H9 (cell line): ENCODE measurements around the gene PRADC1. TPM values are rescaled to one million over a fixed set of nuclear protein-coding genes. Genes with fewer than 3 reads are reported as not detected.
A peak's percentile ranks its signal among the peaks of the same experiment; 100 is the strongest.

ENCODE experiments used
- DNase-seq: peaks from one replicate; pipeline ENCODE4 v3.0.0-alpha.2; 2017
- H2AFZ ChIP-seq: one replicate; pipeline ENCODE4 v1.6.1; 2013; ENCODE audit warnings: mild to moderate bottlenecking, low read length, control low read depth, moderate library complexity
- H2AK5ac ChIP-seq: 2 replicates; pipeline ENCODE4 v1.6.1; 2013; ENCODE audit warnings: low read length, control low read depth, mixed read lengths; ENCODE audit not compliant: insufficient read length
- H2BK120ac ChIP-seq: one replicate; pipeline ENCODE4 v1.6.1; 2013; ENCODE audit warnings: low read depth, mild to moderate bottlenecking, low read length, control low read depth, inconsistent platforms; ENCODE audit not compliant: poor library complexity, severe bottlenecking
- H2BK12ac ChIP-seq: 2 replicates; pipeline ENCODE4 v1.6.1; 2013; ENCODE audit warnings: low read length, control low read depth, mixed read lengths, low read depth; ENCODE audit not compliant: insufficient read length
- H2BK15ac ChIP-seq: 2 replicates; pipeline ENCODE4 v1.6.1; 2013; ENCODE audit warnings: low read depth, low read length, control low read depth
- H2BK20ac ChIP-seq: one replicate; pipeline ENCODE4 v1.6.1; 2013; ENCODE audit warnings: low read depth, mild to moderate bottlenecking, low read length, control low read depth, inconsistent platforms; ENCODE audit not compliant: poor library complexity, severe bottlenecking
- H2BK5ac ChIP-seq: 2 replicates; pipeline ENCODE4 v1.6.1; 2013; ENCODE audit warnings: low read length, control low read depth, mixed read lengths; ENCODE audit not compliant: insufficient read length
- H3K14ac ChIP-seq: 2 replicates; pipeline ENCODE4 v1.6.1; 2013; ENCODE audit warnings: low read length, control low read depth; ENCODE audit not compliant: insufficient read depth
- H3K18ac ChIP-seq: 2 replicates; pipeline ENCODE4 v1.6.1; 2013; ENCODE audit warnings: low read depth, mild to moderate bottlenecking, mixed read lengths, low read length, control low read depth; ENCODE audit not compliant: insufficient read length
- H3K23ac ChIP-seq: 2 replicates; pipeline ENCODE4 v1.6.1; 2013; ENCODE audit warnings: low read length, control low read depth, mixed read lengths, low read depth; ENCODE audit not compliant: insufficient read length
- H3K23me2 ChIP-seq: 2 replicates; pipeline ENCODE4 v1.6.1; 2013; ENCODE audit warnings: low read depth, mild to moderate bottlenecking, mixed read lengths, low read length, control low read depth; ENCODE audit not compliant: insufficient read length, poor library complexity, severe bottlenecking
- H3K27ac ChIP-seq: 2 replicates; pipeline ENCODE4 v1.5.1; 2013; ENCODE audit warnings: low read length, control low read depth, mixed read lengths, low read depth; ENCODE audit not compliant: insufficient read length
- H3K27me3 ChIP-seq: 2 replicates; pipeline ENCODE4 v1.6.1; 2013; ENCODE audit warnings: low read length, control low read depth, inconsistent platforms; ENCODE audit not compliant: insufficient read depth
- H3K4ac ChIP-seq: 2 replicates; pipeline ENCODE4 v1.6.1; 2013; ENCODE audit warnings: low read depth, mild to moderate bottlenecking, control low read depth, inconsistent platforms, low read length, moderate library complexity
- H3K4me1 ChIP-seq: 2 replicates; pipeline ENCODE4 v1.6.1; 2013; ENCODE audit warnings: low read length, control low read depth, inconsistent platforms; ENCODE audit not compliant: insufficient read depth
- H3K4me2 ChIP-seq: 2 replicates; pipeline ENCODE4 v1.6.1; 2013; ENCODE audit warnings: low read length, control low read depth, mixed read lengths; ENCODE audit not compliant: insufficient read length, insufficient read depth
- H3K56ac ChIP-seq: 2 replicates; pipeline ENCODE4 v1.6.1; 2013; ENCODE audit warnings: low read depth, mild to moderate bottlenecking, mixed read lengths, low read length, control low read depth; ENCODE audit not compliant: insufficient read length
- H3K79me1 ChIP-seq: 2 replicates; pipeline ENCODE4 v1.6.1; 2013; ENCODE audit warnings: low read depth, mild to moderate bottlenecking, moderate library complexity, low read length, control low read depth, inconsistent platforms; ENCODE audit not compliant: insufficient read depth, poor library complexity, severe bottlenecking
- H3K79me2 ChIP-seq: 2 replicates; pipeline ENCODE4 v1.6.1; 2013; ENCODE audit warnings: low read length, control low read depth, inconsistent platforms; ENCODE audit not compliant: insufficient read depth
- H3K9ac ChIP-seq: 2 replicates; pipeline ENCODE4 v1.6.1; 2013; ENCODE audit warnings: low read length, control low read depth, mixed read lengths; ENCODE audit not compliant: insufficient read length; ENCODE audit errors: extremely low read depth
- H3K9me3 ChIP-seq: one replicate; pipeline ENCODE4 v1.6.1; 2013; ENCODE audit warnings: low read depth, low read length, inconsistent platforms; ENCODE audit not compliant: control insufficient read depth
- H3T11ph ChIP-seq: one replicate; pipeline ENCODE4 v1.6.1; 2013; ENCODE audit warnings: mild to moderate bottlenecking, low read length, control low read depth, inconsistent platforms
- H4K20me1 ChIP-seq: one replicate; pipeline ENCODE4 v1.6.1; 2013; ENCODE audit not compliant: control insufficient read depth, insufficient read length, insufficient read depth
- H4K5ac ChIP-seq: 2 replicates; pipeline ENCODE4 v1.6.1; 2013; ENCODE audit warnings: low read depth, mild to moderate bottlenecking, mixed read lengths, low read length, control low read depth; ENCODE audit not compliant: insufficient read length
- H4K8ac ChIP-seq: replicated peaks from 2 replicates; pipeline ENCODE4 v1.6.1; 2013; ENCODE audit warnings: low read length, control low read depth, mixed read lengths, low read depth; ENCODE audit not compliant: insufficient read length
- H4K91ac ChIP-seq: 2 replicates; pipeline ENCODE4 v1.6.1; 2013; ENCODE audit warnings: low read depth, mild to moderate bottlenecking, moderate library complexity, mixed read lengths, low read length, control low read depth; ENCODE audit not compliant: insufficient read length
- H3K27ac Mint-ChIP-seq, 3 experiments: 2 replicates in 2 of 3; 3 replicates in 1 of 3; pipeline ENCODE4 v1.8.0; 2020 to 2021; ENCODE audit warnings: mixed read lengths in 3 of 3, mild to moderate bottlenecking in 1 of 3, moderate library complexity in 1 of 3
- H3K27me3 Mint-ChIP-seq: 2 replicates; pipeline ENCODE4 v1.8.0; 2021; ENCODE audit warnings: low read depth, mild to moderate bottlenecking, moderate library complexity, mixed read lengths
- H3K36me3 Mint-ChIP-seq, 3 experiments: 2 replicates in 2 of 3; 3 replicates in 1 of 3; pipeline ENCODE4 v1.8.0; 2020 to 2021; ENCODE audit warnings: low read depth in 3 of 3, mixed read lengths in 3 of 3; ENCODE audit not compliant: insufficient read depth in 1 of 3
- H3K4me1 Mint-ChIP-seq, 2 experiments: 2 replicates each; pipeline ENCODE4 v1.8.0; 2020; ENCODE audit warnings: mixed read lengths in 2 of 2
- H3K4me3 Mint-ChIP-seq, 2 experiments: 2 replicates in 1 of 2; 3 replicates in 1 of 2; pipeline ENCODE4 v1.8.0; 2020 to 2021; ENCODE audit warnings: mild to moderate bottlenecking in 2 of 2, mixed read lengths in 2 of 2, moderate library complexity in 1 of 2
- H3K9me3 Mint-ChIP-seq, 2 experiments: 2 replicates in 1 of 2; 3 replicates in 1 of 2; pipeline ENCODE4 v1.8.0; 2020; ENCODE audit warnings: mild to moderate bottlenecking in 2 of 2, mixed read lengths in 2 of 2, moderate library complexity in 1 of 2
- WGBS: extraction: QIAGEN DNeasy Blood & Tissue Kit; methylation state at CpG from one replicate; pipeline ENCODE4 v1.1.7; 2013; ENCODE audit warnings: missing lambda C conversion rate, low lambda C conversion rate, mixed read lengths; ENCODE audit not compliant: insufficient read length; ENCODE audit errors: extremely low coverage; 5-methylcytosine and 5-hydroxymethylcytosine counted together
- total RNA-seq: library from RNA; stranded (reverse); gene quantifications from 2 replicates; pipeline ENCODE4 v1.2.1, GENCODE V29; 2021
- TF ChIP-seq, protein P1 (sequence below): fragments of 200-600 bp; sonication (generic); conservative IDR thresholded peaks from 3 replicates; pipeline ENCODE4 v1.8.0; 2021; ENCODE audit warnings: antibody characterized with exemption, mild to moderate bottlenecking

The PRADC1 gene
- total RNA-seq, 1 experiment from 2014 or later: 9.6 TPM

DNA sequence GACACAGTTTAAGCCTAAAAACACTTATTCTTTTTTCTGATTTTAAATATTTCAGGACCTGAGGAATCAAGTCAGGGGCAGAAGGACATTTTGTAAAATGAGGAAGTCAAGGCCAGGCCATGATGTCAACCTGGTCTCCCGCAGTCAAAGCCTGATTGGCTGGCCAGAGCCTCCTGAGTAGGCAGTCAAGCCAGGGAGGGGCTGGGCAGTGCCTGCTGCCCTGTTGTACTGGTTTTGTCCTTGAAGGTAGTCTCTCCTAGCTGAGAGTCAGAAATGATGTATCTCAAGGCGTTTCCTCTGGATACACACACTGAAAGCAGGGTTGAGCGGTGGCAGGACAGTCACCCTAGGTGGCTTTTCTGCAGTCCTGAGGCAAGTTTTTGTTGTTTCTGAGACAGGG lies 20.9 kb upstream of the PRADC1 start:
- H3T11ph ChIP-seq: no peak overlapping the region
- H2BK12ac ChIP-seq: no peak overlapping the region
- H3K23me2 ChIP-seq: no peaks in the 10 kb centered on the region
- H3K27ac ChIP-seq: no peak overlapping the region
- no CpG with 5 or more reads among the region's 3 CpGs for WGBS
- H3K27me3 ChIP-seq: no peaks in the 10 kb centered on the region
- H3K14ac ChIP-seq: no peak overlapping the region
- H3K79me1 ChIP-seq: no peaks in the 10 kb centered on the region
- H3K9ac ChIP-seq: no peak overlapping the region
- no peaks in the 10 kb centered on the region for H4K20me1 ChIP-seq
- H3K36me3 Mint-ChIP-seq: peaks cover 36 to 61% (median 45%) of the 10 kb centered on the region in 3 experiments
- H2BK15ac ChIP-seq: no peak overlapping the region
- H3K4ac ChIP-seq: no peak overlapping the region
- no peak for DNase-seq
- no peak overlapping the region for H2BK5ac ChIP-seq
- no peak overlapping the region for H3K4me3 Mint-ChIP-seq
- H3K27me3 Mint-ChIP-seq: no peaks in the 10 kb centered on the region
- no peak overlapping the region for H4K91ac ChIP-seq
- no peak overlapping the region for H2AFZ ChIP-seq
- no peak overlapping the region for H2BK120ac ChIP-seq
- no peak overlapping the region for H2AK5ac ChIP-seq
- H3K23ac ChIP-seq: no peak overlapping the region
- H3K4me1 Mint-ChIP-seq: peaks cover 10 to 16% of the 10 kb centered on the region in 2 experiments
- TF ChIP-seq, protein P1, sequence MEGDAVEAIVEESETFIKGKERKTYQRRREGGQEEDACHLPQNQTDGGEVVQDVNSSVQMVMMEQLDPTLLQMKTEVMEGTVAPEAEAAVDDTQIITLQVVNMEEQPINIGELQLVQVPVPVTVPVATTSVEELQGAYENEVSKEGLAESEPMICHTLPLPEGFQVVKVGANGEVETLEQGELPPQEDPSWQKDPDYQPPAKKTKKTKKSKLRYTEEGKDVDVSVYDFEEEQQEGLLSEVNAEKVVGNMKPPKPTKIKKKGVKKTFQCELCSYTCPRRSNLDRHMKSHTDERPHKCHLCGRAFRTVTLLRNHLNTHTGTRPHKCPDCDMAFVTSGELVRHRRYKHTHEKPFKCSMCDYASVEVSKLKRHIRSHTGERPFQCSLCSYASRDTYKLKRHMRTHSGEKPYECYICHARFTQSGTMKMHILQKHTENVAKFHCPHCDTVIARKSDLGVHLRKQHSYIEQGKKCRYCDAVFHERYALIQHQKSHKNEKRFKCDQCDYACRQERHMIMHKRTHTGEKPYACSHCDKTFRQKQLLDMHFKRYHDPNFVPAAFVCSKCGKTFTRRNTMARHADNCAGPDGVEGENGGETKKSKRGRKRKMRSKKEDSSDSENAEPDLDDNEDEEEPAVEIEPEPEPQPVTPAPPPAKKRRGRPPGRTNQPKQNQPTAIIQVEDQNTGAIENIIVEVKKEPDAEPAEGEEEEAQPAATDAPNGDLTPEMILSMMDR: no peak
- H3K4me2 ChIP-seq: no peak overlapping the region
- H3K9me3 ChIP-seq: no peaks in the 10 kb centered on the region
- no peak overlapping the region for H3K18ac ChIP-seq
- H3K9me3 Mint-ChIP-seq: no peaks in the 10 kb centered on the region; a peak in 1 of 5 replicates
- no peak overlapping the region for H2BK20ac ChIP-seq
- no peaks in the 10 kb centered on the region for H3K79me2 ChIP-seq
- no peak overlapping the region for H4K5ac ChIP-seq
- H3K56ac ChIP-seq: no peak overlapping the region
- peak overlapping the region in 1 of 3 experiments; percentile 61; a peak in 1 of 7 replicates for H3K27ac Mint-ChIP-seq
- no peaks in the 10 kb centered on the region for H3K4me1 ChIP-seq
- no peak overlapping the region for H4K8ac ChIP-seq
